Cardiac septum (tissue), 1 donor: ENCODE measurements around the gene IRX5. TPM values are rescaled to one million over a fixed set of nuclear protein-coding genes. Genes with fewer than 3 reads are reported as not detected.
A peak's percentile ranks its signal among the peaks of the same experiment; 100 is the strongest.

Experiments
- DNase-seq: peaks from one replicate; pipeline ENCODE4 v3.0.0-alpha.2; 2020; ENCODE audit warnings: low spot score
- intact Hi-C: fragments of 100-400 bp; cut with DNase I; formaldehyde crosslinking; loops from one replicate; pipeline ENCODE4 v1.14.0; 2022
- total RNA-seq: library from RNA; stranded (reverse); fragmentation: NEBNext Ultra II Directional; extraction: Animal tissue kit (Norgen Biotek cat#: 25700); gene quantifications from one replicate; pipeline ENCODE4 v1.2.1, GENCODE V29; 2021
- donor health status: DM: no; HTN: no; CAD: no.

The IRX5 gene
- total RNA-seq, 1 donor from 2014 or later = 15.4 TPM

DNA sequence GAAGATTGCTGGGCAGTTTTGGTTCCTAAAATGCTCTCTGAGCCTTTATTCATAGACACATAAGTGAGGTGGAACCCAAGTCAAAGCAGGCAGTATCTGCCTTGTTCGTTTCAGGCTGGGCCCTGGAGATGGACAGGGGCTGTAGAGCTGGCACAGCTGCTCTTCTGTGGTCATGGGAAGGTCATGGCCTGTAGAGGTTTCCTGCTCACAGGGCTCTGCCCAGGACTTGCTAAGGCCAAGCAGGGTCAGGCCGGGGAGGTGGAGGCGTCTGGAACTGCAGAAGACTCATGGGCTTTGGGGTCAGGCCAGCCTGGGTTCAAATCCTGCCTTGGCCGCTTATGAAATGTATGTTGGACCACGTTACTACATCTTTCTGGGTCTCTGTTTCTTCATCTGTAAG, 50.2 kb downstream of the IRX5 start:
- intact Hi-C loops = no loop called here
- peak; percentile 72 for DNase-seq
